ENCODE data around the gene CDC42EP4. TPM values are rescaled to one million over a fixed set of nuclear protein-coding genes. Genes with fewer than 3 reads are reported as not detected.
A peak's percentile ranks its signal among the peaks of the same experiment; 100 is the strongest.

Gene CDC42EP4
- total RNA-seq, 1 donor from 2014 or later = 33.4 TPM

DNA sequence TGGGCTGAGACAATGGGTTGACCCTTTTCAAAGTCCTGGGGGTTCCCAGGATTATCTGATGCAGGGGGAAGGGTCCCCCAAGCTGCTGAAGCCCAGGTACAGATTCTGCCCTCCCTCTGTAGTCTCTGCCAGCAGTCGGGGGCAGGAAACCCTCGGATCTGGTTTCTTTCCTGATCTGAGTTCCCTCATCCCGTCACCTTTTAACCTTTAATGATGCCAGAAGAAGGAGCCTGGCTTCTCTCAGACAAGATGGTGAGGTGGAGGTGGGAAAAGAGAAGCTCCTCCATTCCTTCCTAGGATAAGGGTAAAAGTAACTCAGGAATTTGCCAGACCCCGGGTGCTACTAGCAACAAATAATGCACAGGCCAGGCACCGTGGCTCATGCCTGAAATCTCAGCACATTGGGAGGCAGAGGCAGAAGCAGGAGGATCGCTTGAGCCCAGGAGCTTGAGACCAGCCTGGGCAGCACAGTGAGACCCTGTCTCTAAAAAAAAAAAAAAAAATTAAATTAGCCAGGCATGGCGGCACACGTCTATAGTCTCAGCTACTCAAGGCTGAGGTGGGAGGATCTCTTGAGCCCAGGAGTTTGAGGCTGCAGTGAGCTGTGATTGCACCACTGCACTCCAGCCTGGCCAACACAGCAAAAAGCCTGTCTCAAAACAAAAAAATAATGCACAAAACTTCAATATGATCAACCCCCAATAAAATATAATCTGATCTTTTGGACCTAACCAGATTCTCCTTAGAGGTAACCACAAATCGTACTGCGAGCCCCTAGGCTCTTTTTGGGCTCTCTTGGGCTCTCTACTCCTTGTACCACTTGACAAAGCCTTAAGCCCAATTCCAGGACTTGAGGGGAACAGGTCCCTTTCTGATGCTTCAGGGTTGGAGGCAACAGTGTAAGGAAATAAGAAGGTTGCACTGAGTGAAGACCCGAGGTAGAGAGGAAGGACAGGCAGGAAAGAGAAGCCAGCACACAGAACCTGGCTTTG is 5.7 kb downstream of the CDC42EP4 start:
- DNase-seq (ENCODE audit: low read depth, low spot score) = no peak
- Mint-ChIP-seq H3K9me3 (peaks cover 2% of the 10 kb centered on the region), H3K4me1 (peaks cover 37% of the 10 kb centered on the region), H3K36me3 (ENCODE audit: low read depth) (peaks cover 2% of the 10 kb centered on the region), H3K4me3 (peak overlapping the region; percentile 50), H3K27me3 (ENCODE audit: low read depth) (peaks cover 21% of the 10 kb centered on the region), H3K27ac (ENCODE audit: unreplicated experiment) (no peak overlapping the region)
- TF ChIP-seq, protein P1, sequence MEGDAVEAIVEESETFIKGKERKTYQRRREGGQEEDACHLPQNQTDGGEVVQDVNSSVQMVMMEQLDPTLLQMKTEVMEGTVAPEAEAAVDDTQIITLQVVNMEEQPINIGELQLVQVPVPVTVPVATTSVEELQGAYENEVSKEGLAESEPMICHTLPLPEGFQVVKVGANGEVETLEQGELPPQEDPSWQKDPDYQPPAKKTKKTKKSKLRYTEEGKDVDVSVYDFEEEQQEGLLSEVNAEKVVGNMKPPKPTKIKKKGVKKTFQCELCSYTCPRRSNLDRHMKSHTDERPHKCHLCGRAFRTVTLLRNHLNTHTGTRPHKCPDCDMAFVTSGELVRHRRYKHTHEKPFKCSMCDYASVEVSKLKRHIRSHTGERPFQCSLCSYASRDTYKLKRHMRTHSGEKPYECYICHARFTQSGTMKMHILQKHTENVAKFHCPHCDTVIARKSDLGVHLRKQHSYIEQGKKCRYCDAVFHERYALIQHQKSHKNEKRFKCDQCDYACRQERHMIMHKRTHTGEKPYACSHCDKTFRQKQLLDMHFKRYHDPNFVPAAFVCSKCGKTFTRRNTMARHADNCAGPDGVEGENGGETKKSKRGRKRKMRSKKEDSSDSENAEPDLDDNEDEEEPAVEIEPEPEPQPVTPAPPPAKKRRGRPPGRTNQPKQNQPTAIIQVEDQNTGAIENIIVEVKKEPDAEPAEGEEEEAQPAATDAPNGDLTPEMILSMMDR (conservative IDR thresholded peaks at IDR 0.05) = no peak

DNA sequence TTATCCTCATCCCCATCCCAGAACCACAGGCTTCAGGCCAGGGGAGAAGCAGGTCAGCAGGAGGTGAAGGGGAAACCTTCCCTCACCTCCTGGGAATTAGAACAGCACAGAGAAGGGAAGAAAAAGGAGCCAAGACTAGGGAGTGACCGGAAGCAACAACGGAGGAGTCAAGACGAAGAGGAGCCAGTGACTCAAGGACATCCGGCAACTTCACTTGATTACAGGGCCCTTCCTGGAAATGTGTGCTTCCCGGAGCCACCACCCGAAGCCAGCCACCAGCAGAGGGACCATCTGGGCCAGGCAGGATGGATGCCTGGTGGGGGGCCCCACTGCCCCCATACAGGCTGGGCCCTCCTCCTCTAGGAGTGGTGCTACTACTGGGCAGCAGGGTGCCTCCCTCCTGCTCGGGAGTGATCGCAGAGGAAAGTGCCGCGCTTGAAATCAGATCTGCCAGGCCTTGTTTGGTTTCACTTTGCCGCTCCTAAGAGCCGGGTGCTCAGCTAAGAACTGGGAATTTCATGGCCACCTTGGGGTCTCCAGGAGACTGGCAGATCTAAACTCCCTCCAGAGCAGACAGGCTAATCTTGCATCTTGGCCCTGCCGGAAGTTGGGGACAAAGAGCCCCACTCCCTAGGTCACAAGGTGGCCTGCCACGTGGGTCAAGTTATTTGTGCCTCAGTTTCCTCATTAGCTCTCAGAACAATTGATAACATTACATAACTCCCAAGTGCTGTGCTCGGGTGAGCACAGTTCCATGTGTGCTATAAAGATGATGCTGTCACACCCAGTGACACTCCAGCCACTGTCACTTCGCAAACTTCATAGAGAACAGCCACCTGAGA is 6.6 kb downstream of the CDC42EP4 start:
- no peak overlapping the region for H3K27ac Mint-ChIP-seq (ENCODE audit: unreplicated experiment)
- H3K9me3 Mint-ChIP-seq = peaks cover 2% of the 10 kb centered on the region
- peak overlapping the region; percentile 50 for H3K4me3 Mint-ChIP-seq
- TF ChIP-seq, protein P1 (conservative IDR thresholded peaks at IDR 0.05) = peak; percentile 21
- peaks cover 2% of the 10 kb centered on the region for H3K36me3 Mint-ChIP-seq (ENCODE audit: low read depth)
- H3K4me1 Mint-ChIP-seq = peaks cover 33% of the 10 kb centered on the region
- peaks cover 19% of the 10 kb centered on the region for H3K27me3 Mint-ChIP-seq (ENCODE audit: low read depth)
- no peak for DNase-seq (ENCODE audit: low read depth, low spot score)

DNA sequence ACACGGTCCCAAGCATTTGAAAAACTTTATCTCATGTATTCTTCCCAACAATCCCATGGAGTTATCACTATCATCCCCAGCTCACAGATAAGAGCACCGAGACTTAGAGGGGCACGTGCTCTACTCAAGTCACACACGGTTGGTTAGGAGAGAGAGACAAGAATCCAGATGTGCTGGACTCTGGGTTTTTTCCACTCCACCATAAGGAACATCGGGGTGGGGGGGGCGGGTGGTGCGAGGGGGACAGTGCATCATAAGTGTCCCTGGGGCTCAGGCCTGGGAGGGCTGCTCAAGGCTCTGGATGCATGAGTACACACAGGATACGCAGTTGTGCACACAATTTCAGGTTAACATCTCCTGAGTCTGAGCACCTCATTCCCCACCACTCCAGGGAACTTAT is 7.4 kb downstream of the CDC42EP4 start:
- peaks cover 2% of the 10 kb centered on the region for H3K36me3 Mint-ChIP-seq (ENCODE audit: low read depth)
- peak overlapping the region; percentile 45 for H3K4me3 Mint-ChIP-seq
- H3K27ac Mint-ChIP-seq (ENCODE audit: unreplicated experiment) = peak overlapping the region; percentile 46
- DNase-seq (ENCODE audit: low read depth, low spot score) = no peak
- TF ChIP-seq, protein P1 (conservative IDR thresholded peaks at IDR 0.05) = no peak
- peaks cover 14% of the 10 kb centered on the region for H3K27me3 Mint-ChIP-seq (ENCODE audit: low read depth)
- peaks cover 2% of the 10 kb centered on the region for H3K9me3 Mint-ChIP-seq
- peaks cover 28% of the 10 kb centered on the region for H3K4me1 Mint-ChIP-seq

DNA sequence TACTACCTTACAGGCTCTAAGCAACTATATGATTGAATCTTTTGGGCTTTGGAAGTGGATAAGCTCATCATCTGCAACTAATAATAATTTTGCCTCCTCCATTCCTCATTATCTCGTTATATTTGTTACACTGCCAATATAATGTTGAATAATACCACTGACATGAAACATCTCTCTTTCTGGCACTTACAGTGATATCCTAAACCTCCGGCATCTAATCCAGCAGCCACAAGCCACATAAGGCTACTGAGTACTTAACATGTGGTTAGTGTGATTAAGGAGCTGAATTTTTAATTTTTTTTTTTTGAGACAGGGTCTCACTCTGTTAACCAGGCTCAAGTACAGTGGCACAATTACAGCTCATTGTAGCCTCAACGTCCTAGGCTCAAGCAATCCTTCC is 9.6 kb downstream of the CDC42EP4 start:
- Mint-ChIP-seq H3K4me3 (no peak overlapping the region), H3K4me1 (peaks cover 37% of the 10 kb centered on the region), H3K9me3 (peaks cover 2% of the 10 kb centered on the region), H3K27me3 (ENCODE audit: low read depth) (peaks cover 10% of the 10 kb centered on the region), H3K36me3 (ENCODE audit: low read depth) (peaks cover 2% of the 10 kb centered on the region), H3K27ac (ENCODE audit: unreplicated experiment) (no peak overlapping the region)
- DNase-seq (ENCODE audit: low read depth, low spot score) = no peak
- TF ChIP-seq, protein P1 (conservative IDR thresholded peaks at IDR 0.05) = no peak

DNA sequence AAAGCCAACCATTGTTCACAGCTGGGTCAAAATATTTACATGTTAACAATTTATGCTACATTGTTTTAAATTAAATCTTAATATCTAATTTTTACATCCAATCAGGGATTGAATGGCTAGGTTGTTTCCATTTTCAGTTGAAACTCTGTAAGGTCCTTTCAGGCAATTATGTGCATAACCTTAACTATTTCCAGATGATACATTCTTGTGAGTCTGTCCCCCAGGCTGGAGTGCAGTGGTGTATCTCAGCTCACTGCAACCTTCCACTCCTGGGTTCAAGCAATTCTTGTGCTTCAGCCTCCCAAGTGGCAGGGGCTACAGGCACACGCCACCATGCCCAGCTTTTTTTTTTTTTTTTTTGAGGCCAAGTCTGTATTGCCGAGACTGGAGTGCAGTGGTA is 10.4 kb downstream of the CDC42EP4 start:
- Mint-ChIP-seq H3K27ac (ENCODE audit: unreplicated experiment) (no peak overlapping the region), H3K9me3 (peaks cover 2% of the 10 kb centered on the region), H3K4me1 (peaks cover 37% of the 10 kb centered on the region), H3K4me3 (no peak overlapping the region), H3K27me3 (ENCODE audit: low read depth) (peaks cover 10% of the 10 kb centered on the region), H3K36me3 (ENCODE audit: low read depth) (peaks cover 2% of the 10 kb centered on the region)
- DNase-seq (ENCODE audit: low read depth, low spot score) = no peak
- TF ChIP-seq, protein P1 (conservative IDR thresholded peaks at IDR 0.05) = no peak
